WI38 (cell line): Measurements from ENCODE around the gene FCHO2.

Experiments used
- H3K4me3 ChIP-seq: 2 replicates; pipeline ENCODE4 v1.5.1; 2011; ENCODE audit warnings: low read depth, mild to moderate bottlenecking, control low read depth, low read length
- TF ChIP-seq, protein P1 (sequence below): IDR thresholded peaks from 2 replicates; pipeline ENCODE4 v1.5.1; 2012; ENCODE audit warnings: low read depth, mild to moderate bottlenecking, control low read depth, low read length

FCHO2 gene

DNA sequence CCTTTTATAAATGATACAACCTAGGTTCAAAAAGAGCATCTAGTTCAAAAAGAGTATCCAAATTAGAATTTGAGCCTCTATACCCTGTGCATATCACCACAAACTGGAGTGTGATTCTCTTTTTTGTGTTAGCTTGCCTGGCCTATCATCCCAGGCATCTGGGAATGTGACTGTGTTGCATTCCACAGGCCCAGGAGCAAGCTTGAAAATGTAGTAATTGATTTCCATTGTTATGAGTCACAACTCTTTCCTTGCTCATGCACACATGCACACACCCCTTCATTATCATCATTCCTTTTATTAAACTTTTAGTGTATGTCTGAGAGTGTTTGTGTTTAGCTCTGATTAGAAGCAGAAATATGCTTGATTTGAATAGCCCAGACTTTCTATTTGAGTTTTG, 75.2 kb downstream of the FCHO2 start:
- TF ChIP-seq, protein P1, sequence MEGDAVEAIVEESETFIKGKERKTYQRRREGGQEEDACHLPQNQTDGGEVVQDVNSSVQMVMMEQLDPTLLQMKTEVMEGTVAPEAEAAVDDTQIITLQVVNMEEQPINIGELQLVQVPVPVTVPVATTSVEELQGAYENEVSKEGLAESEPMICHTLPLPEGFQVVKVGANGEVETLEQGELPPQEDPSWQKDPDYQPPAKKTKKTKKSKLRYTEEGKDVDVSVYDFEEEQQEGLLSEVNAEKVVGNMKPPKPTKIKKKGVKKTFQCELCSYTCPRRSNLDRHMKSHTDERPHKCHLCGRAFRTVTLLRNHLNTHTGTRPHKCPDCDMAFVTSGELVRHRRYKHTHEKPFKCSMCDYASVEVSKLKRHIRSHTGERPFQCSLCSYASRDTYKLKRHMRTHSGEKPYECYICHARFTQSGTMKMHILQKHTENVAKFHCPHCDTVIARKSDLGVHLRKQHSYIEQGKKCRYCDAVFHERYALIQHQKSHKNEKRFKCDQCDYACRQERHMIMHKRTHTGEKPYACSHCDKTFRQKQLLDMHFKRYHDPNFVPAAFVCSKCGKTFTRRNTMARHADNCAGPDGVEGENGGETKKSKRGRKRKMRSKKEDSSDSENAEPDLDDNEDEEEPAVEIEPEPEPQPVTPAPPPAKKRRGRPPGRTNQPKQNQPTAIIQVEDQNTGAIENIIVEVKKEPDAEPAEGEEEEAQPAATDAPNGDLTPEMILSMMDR = no peak

DNA sequence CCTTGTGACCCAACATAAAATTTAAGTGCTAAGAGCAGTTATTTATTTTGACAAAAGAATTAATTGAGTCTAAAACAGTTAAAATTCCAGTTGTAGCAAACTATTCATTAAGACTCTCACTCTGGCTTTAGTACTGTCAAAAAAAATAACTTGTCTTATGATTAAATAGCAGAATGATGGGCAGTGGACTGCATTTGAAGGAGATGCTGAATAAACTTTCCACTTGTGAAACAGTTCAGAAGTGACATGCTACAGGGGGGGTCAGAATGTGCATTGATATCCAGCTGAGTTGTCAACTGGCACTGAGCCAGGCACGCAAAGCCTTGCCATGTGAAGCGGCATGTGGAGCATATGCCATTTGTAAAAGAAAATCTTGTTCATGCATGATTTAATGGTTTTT, 76.0 kb downstream of the FCHO2 start:
- no peak overlapping the region for H3K4me3 ChIP-seq
- TF ChIP-seq, protein P1 = no peak

More for the DNA sequence above, 75.2 kb downstream of the FCHO2 start:
- H3K4me3 ChIP-seq = no peak overlapping the region

DNA sequence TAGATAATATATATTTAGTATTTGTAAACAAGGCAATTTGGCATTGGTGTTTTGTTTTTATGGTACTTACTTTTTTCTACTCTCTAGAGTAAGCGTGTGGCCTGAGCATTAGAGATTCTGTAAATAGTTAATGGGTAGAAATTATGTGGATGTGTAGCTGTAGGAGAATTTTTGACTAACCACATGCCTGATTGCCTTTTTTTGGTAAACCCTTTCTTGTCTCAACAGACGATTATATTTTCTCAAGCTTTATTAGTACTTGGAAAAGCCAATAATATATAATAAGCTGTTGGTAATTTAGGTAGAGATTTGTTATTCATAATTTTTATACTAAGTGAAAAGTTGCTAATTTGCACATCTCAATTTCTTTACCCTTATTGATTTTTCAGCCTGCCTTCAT, 76.8 kb downstream of the FCHO2 start:
- TF ChIP-seq, protein P1 = no peak
- no peak overlapping the region for H3K4me3 ChIP-seq

DNA sequence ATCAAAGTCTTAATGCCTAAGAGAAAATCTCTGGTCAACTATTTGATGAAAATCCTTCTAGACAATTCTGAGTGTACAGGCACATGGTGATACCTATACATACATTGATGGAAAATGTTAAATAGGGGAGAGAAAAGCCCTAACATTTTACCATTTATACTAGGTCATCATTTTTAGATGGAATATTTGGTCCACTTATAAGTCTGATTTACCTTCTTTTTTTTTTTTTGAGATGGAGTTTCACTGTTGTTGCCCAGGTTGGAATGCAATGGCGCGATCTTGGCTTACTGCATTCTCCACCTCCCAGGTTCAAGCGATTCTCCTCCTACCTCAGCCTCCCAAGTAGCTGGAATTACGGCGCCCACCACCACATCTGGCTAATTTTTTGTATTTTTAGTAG, 81.7 kb downstream of the FCHO2 start:
- TF ChIP-seq, protein P1 = no peak
- H3K4me3 ChIP-seq = no peak overlapping the region

DNA sequence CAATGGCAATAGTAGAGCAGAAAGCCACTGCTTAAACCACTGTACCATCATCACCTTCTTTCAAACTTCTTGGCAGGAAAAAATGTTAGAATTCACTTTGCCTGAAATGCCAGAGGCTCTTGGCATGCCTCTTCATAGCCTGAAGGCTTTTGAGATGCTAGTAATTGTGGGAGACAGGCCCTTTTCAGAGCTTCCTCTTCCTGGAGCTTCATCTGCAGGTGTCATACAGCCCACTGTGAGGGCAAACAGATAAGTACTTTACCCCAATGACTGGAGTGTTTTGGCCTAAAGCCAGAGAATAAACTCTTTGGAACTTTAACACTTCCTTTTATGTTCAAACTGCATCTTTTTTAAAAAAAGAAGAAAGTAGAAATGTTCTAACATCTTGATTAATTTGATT, 83.2 kb downstream of the FCHO2 start:
- TF ChIP-seq, protein P1 = no peak
- H3K4me3 ChIP-seq = no peak overlapping the region

DNA sequence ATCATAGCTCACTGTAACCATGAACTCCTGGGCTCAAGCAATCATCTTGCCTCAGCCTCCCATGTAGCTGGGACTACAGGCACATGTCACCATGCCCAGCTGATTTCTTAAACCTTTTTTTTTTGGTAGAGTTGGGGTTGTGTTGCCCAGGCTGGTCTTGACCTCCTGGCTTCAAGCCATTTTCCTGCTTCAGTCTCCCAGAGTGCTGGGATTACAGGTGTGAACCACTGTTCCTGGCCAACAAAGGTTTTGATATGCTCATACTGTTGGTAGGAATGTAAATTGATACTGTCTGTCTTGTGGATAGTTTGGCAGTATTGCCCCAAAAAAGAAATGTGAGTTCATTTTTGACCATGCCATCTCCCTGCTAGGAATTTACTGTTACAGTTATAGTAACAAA, 87.2 kb downstream of the FCHO2 start:
- H3K4me3 ChIP-seq = no peak overlapping the region
- TF ChIP-seq, protein P1 = no peak

DNA sequence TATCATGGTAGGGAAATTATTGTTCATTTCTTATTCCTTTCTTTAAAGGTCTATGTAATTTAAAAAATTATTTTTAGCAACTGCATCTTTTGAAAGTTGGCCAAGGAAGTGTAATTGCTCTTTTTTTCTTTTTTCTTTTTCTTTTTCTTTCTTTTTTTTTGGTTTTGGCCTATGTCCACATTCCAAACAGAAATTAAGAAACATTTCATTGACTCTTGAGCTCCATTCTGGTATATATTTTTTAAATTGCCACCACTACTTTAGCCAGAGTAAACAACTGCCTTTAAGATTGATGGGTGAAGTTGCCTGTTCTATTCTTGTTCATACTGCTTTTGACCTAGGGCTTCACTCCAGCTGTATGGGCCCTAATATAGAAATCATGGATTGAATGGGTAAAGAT, 88.7 kb downstream of the FCHO2 start:
- TF ChIP-seq, protein P1 = no peak
- no peak overlapping the region for H3K4me3 ChIP-seq
